Measurements from ENCODE around the gene SLC22A3. TPM values are rescaled to one million over a fixed set of nuclear protein-coding genes. Genes with fewer than 3 reads are reported as not detected.
A peak's percentile ranks its signal among the peaks of the same experiment; 100 is the strongest.

The SLC22A3 gene
- total and polyA plus RNA-seq, 2 of the 13 experiments (the other 11 are each of a cell fraction or from before 2014, with no cell fraction given), result 12.0 to 31.5 TPM

DNA sequence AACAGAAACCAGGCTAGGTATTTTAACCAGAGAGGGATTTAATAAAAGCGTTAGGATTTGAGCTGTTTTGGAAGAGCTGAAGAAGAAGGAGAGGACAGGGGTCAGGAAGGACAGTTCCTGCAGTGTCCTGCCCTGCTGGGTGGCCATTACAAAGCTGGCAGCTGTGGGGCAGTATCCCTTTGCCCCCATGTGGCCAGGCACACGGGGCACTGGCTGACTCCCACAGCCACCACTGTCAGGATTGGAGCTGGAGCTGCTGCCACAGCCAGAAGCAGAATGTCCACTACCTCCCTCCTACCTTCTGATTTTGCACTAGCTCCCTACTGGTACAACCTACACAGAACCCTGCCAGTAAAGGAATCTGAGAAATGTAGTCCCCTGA is 46.5 kb downstream of the SLC22A3 start (continued):
- TF ChIP-seq KDM4B (CRISPR knock-in tag; IDR thresholded peaks at IDR 0.05) (no peak), ZNF589 (CRISPR knock-in tag; conservative IDR thresholded peaks at IDR 0.05) (no peak), TCF7L2 (IDR thresholded peaks at IDR 0.05; ENCODE audit: low read depth, low read length) (no peak), ZFP90 (CRISPR knock-in tag; IDR thresholded peaks at IDR 0.05; ENCODE audit: borderline replicate concordance) (no peak), MATR3 (CRISPR knock-in tag; IDR thresholded peaks at IDR 0.05) (no peak), SCMH1 (CRISPR knock-in tag; IDR thresholded peaks at IDR 0.05; ENCODE audit: borderline replicate concordance) (no peak), MAZ (IDR thresholded peaks at IDR 0.05; ENCODE audit: borderline replicate concordance, low read depth, low read length) (no peak), MAZ (CRISPR knock-in tag; IDR thresholded peaks at IDR 0.05; ENCODE audit: low read depth) (no peak), YY1 (IDR thresholded peaks at IDR 0.05; ENCODE audit: insufficient read depth, insufficient replicate concordance, low read depth, low read length) (no peak), TBP (CRISPR knock-in tag; IDR thresholded peaks at IDR 0.05) (no peak), KDM1A (CRISPR knock-in tag; IDR thresholded peaks at IDR 0.05) (no peak; the same call in 1 of the 2 replicates), SOX5 (CRISPR knock-in tag; IDR thresholded peaks at IDR 0.05; ENCODE audit: borderline replicate concordance) (peak; percentile 1; the same call in 1 of the 2 replicates), STAG1 (CRISPR knock-in tag; IDR thresholded peaks at IDR 0.05) (peak; percentile 33), ZNF564 (CRISPR knock-in tag; IDR thresholded peaks at IDR 0.05) (no peak), SAP130 (CRISPR knock-in tag; IDR thresholded peaks at IDR 0.05; ENCODE audit: low read depth) (peak; percentile 2; the same call in 1 of the 2 replicates), TCF12 (IDR thresholded peaks at IDR 0.05) (no peak), TCF12 (CRISPR knock-in tag; IDR thresholded peaks at IDR 0.05) (no peak), ZMYM3 (CRISPR knock-in tag; IDR thresholded peaks at IDR 0.05) (peak; percentile 55; the same call in 1 of the 2 replicates), ZNF772 (CRISPR knock-in tag; IDR thresholded peaks at IDR 0.05) (no peak), HNF4G (IDR thresholded peaks at IDR 0.05; ENCODE audit: borderline replicate concordance, low read depth, low read length) (no peak), HNF4G (CRISPR knock-in tag; IDR thresholded peaks at IDR 0.05; ENCODE audit: borderline replicate concordance, low read depth) (no peak), RAD21 (CRISPR knock-in tag; IDR thresholded peaks at IDR 0.05) (peak; percentile 8; the same call in 1 of the 2 replicates)
- TF ChIP-seq, protein P1, sequence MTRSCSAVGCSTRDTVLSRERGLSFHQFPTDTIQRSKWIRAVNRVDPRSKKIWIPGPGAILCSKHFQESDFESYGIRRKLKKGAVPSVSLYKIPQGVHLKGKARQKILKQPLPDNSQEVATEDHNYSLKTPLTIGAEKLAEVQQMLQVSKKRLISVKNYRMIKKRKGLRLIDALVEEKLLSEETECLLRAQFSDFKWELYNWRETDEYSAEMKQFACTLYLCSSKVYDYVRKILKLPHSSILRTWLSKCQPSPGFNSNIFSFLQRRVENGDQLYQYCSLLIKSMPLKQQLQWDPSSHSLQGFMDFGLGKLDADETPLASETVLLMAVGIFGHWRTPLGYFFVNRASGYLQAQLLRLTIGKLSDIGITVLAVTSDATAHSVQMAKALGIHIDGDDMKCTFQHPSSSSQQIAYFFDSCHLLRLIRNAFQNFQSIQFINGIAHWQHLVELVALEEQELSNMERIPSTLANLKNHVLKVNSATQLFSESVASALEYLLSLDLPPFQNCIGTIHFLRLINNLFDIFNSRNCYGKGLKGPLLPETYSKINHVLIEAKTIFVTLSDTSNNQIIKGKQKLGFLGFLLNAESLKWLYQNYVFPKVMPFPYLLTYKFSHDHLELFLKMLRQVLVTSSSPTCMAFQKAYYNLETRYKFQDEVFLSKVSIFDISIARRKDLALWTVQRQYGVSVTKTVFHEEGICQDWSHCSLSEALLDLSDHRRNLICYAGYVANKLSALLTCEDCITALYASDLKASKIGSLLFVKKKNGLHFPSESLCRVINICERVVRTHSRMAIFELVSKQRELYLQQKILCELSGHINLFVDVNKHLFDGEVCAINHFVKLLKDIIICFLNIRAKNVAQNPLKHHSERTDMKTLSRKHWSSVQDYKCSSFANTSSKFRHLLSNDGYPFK (CRISPR knock-in tag; IDR thresholded peaks at IDR 0.05; ENCODE audit: borderline replicate concordance), result no peak; the same call in 1 of the 2 replicates
- TF ChIP-seq, protein P2, sequence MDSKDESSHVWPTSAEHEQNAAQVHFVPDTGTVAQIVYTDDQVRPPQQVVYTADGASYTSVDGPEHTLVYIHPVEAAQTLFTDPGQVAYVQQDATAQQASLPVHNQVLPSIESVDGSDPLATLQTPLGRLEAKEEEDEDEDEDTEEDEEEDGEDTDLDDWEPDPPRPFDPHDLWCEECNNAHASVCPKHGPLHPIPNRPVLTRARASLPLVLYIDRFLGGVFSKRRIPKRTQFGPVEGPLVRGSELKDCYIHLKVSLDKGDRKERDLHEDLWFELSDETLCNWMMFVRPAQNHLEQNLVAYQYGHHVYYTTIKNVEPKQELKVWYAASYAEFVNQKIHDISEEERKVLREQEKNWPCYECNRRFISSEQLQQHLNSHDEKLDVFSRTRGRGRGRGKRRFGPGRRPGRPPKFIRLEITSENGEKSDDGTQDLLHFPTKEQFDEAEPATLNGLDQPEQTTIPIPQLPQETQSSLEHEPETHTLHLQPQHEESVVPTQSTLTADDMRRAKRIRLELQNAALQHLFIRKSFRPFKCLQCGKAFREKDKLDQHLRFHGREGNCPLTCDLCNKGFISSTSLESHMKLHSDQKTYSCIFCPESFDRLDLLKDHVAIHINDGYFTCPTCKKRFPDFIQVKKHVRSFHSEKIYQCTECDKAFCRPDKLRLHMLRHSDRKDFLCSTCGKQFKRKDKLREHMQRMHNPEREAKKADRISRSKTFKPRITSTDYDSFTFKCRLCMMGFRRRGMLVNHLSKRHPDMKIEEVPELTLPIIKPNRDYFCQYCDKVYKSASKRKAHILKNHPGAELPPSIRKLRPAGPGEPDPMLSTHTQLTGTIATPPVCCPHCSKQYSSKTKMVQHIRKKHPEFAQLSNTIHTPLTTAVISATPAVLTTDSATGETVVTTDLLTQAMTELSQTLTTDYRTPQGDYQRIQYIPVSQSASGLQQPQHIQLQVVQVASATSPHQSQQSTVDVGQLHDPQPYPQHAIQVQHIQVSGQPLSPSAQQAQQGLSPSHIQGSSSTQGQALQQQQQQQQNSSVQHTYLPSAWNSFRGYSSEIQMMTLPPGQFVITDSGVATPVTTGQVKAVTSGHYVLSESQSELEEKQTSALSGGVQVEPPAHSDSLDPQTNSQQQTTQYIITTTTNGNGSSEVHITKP (CRISPR knock-in tag; IDR thresholded peaks at IDR 0.05; ENCODE audit: low read depth), result no peak

All from HepG2 (cell line).